Neural cell (in vitro differentiated cells): Measurements from ENCODE around the gene RBM3.

Experiments used
- EP300 ChIP-seq: fragments of 450-650 bp; conservative IDR thresholded peaks from 2 replicates; pipeline ENCODE4 v1.6.1; 2014; ENCODE audit warnings: antibody characterized with exemption, mild to moderate bottlenecking, moderate library complexity; ENCODE audit not compliant: poor library complexity, severe bottlenecking
- EZH2 ChIP-seq: fragments of 200-600, 300-800 bp; shearing (Covaris generic), sonication (generic); IDR thresholded peaks from 2 replicates; pipeline ENCODE4 v1.6.1; 2014; ENCODE audit warnings: antibody characterized with exemption, low read length, borderline replicate concordance, mild to moderate bottlenecking; ENCODE audit not compliant: insufficient read depth, poor library complexity, severe bottlenecking
- POLR2AphosphoS5 ChIP-seq: IDR thresholded peaks from 2 replicates; pipeline ENCODE4 v1.6.1; 2012
- REST ChIP-seq: IDR thresholded peaks from 2 replicates; pipeline ENCODE4 v1.6.1; 2012; ENCODE audit warnings: borderline replicate concordance
- TF ChIP-seq, protein P1 (sequence below): fragments of 450-650 bp; IDR thresholded peaks from 2 replicates; pipeline ENCODE4 v1.5.1; 2014; ENCODE audit warnings: antibody characterized with exemption, mild to moderate bottlenecking, moderate library complexity; ENCODE audit not compliant: poor library complexity, severe bottlenecking

DNA sequence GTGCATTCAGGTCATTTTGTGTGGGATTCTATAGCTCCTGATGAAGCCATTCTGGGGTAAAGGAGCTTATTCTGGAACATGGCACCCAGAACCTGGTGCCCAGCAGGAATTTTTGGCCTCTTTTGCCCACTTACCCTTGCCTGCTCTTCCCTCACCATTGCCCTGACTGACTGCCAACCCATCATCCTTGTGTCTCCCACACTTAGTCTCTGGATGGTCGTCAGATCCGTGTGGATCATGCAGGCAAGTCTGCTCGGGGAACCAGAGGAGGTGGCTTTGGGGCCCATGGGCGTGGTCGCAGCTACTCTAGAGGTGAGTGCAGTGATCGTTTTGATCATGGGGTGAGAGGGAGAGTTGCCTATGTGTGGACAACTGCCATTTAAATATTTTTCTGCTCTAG lies 1.8 kb downstream of the RBM3 start:
- TF ChIP-seq, protein P1, sequence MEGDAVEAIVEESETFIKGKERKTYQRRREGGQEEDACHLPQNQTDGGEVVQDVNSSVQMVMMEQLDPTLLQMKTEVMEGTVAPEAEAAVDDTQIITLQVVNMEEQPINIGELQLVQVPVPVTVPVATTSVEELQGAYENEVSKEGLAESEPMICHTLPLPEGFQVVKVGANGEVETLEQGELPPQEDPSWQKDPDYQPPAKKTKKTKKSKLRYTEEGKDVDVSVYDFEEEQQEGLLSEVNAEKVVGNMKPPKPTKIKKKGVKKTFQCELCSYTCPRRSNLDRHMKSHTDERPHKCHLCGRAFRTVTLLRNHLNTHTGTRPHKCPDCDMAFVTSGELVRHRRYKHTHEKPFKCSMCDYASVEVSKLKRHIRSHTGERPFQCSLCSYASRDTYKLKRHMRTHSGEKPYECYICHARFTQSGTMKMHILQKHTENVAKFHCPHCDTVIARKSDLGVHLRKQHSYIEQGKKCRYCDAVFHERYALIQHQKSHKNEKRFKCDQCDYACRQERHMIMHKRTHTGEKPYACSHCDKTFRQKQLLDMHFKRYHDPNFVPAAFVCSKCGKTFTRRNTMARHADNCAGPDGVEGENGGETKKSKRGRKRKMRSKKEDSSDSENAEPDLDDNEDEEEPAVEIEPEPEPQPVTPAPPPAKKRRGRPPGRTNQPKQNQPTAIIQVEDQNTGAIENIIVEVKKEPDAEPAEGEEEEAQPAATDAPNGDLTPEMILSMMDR: no peak
- TF ChIP-seq REST (no peak), EZH2 (no peak), EP300 (no peak), POLR2AphosphoS5 (no peak)
